Right lobe of liver (tissue), 6 donors: Measurements from ENCODE around the gene TMEM232. TPM values are rescaled to one million over a fixed set of nuclear protein-coding genes. Genes with fewer than 3 reads are reported as not detected.

Experiments
- ATAC-seq, 4 donors: fragments of 200-7000 bp; cut with Tn5 transposase; one replicate each; pipeline ENCODE4 v1.9.1; 2020; ENCODE audit warnings: mild to moderate bottlenecking in 4 of 4, moderate library complexity in 4 of 4
- DNase-seq, 3 donors: peaks; one replicate each; pipeline ENCODE4 v3.0.0-alpha.2; 2020
- H3K27ac ChIP-seq, 3 donors: fragments of 200-600 bp; one replicate each; pipeline ENCODE4 v1.8.0; 2022
- H3K27me3 ChIP-seq, 2 donors: fragments of 200-600 bp; one replicate each; pipeline ENCODE4 v1.8.0; 2022
- H3K36me3 ChIP-seq, 4 donors: fragments of 200-600 bp; sonication (generic) in 1 of 4; one replicate each; pipeline versions ENCODE4 v1.5.1 to v1.8.0; 2017 to 2022; ENCODE audit warnings: control low read depth in 1 of 4
- H3K4me1 ChIP-seq, 4 donors: fragments of 200-600 bp; sonication (generic) in 1 of 4; one replicate each; pipeline versions ENCODE4 v1.5.1 to v1.8.0; 2017 to 2022; ENCODE audit warnings: control low read depth in 1 of 4
- H3K4me3 ChIP-seq, 3 donors: fragments of 200-600 bp; one replicate each; pipeline ENCODE4 v1.8.0; 2022
- H3K9me3 ChIP-seq, 4 donors: fragments of 200-600 bp; sonication (generic) in 1 of 4; one replicate each; pipeline versions ENCODE4 v1.5.1 to v1.8.0; 2017 to 2022; ENCODE audit warnings: control low read depth in 1 of 4
- CTCF ChIP-seq, 4 donors: fragments of 200-600 bp in 3 of 4; fragments of 450-650 bp in 1 of 4; IDR thresholded peaks; one replicate each; pipeline versions ENCODE4 v1.5.1 to v1.8.0; 2016 to 2022; ENCODE audit warnings: antibody characterized with exemption in 4 of 4, mild to moderate bottlenecking in 2 of 4
- POLR2A ChIP-seq: fragments of 450-650 bp; IDR thresholded peaks from one replicate; pipeline ENCODE4 v1.6.1; 2017; ENCODE audit warnings: antibody characterized with exemption, mild to moderate bottlenecking
- WGBS: methylation state at CpG from one replicate; pipeline ENCODE4 v1.1.6; 2018; ENCODE audit warnings: low coverage, low lambda C conversion rate; ENCODE audit not compliant: insufficient coverage; ENCODE audit errors: missing lambda C conversion rate; 5-methylcytosine and 5-hydroxymethylcytosine counted together
- intact Hi-C, 2 donors: fragments of 100-400 bp; cut with DNase I; formaldehyde crosslinking; loops; one replicate each; pipeline versions ENCODE4 v1.11.2 to v1.14.1; 2022
- total RNA-seq, 6 experiments: library from RNA; depleted of rRNA in 2 of 6; stranded (reverse); fragments of >200 nt in 2 of 6; fragmentation: NEBNext Ultra II Directional in 3 of 6; extraction: Animal tissue kit (Norgen Biotek cat#: 25700) in 3 of 6; gene quantifications; one replicate each; pipeline versions ENCODE4 v1.1.0 to v1.2.4, GENCODE V29; 2016 to 2023
- donor health status: DM: no; HTN: yes; CAD: no.
- donor health status: DM: no; HTN: no; CAD: no.
- donor health status: DM: no; HTN: no; CAD: no.
- donor health status: DM: no; HTN: yes; CAD: no.
- donor health status: DM: no; HTN: yes; CAD: no.

Gene TMEM232
- total RNA-seq, 6 experiments from 2014 or later = 0.31 to 1.3 (median 0.68) TPM

- Histone ChIP-seq H3K4me1 (no peaks in the 10 kb centered on the region), H3K9me3 (no peaks in the 10 kb centered on the region), H3K36me3 (no peaks in the 10 kb centered on the region), H3K27me3 (no peaks in the 10 kb centered on the region), H3K27ac (no peak overlapping the region), H3K4me3 (no peak overlapping the region)
- no peak for DNase-seq
- 40% methylated on average over 2 of the region's 2 CpGs for WGBS
- TF ChIP-seq CTCF (IDR thresholded peaks at IDR 0.05) = no peak
- TF ChIP-seq POLR2A = no peak
- intact Hi-C loops = no loop called here
- no peak for ATAC-seq
These were observed 212.4 kb downstream of the TMEM232 start for GRCh38 chr5:110514030-110514429.

- TF ChIP-seq POLR2A (no peak), CTCF (IDR thresholded peaks at IDR 0.05) (no peak)
These were observed 214.2 kb downstream of the TMEM232 start for GRCh38 chr5:110512266-110512665.

GRCh38 chr5:110510146-110510545 is 216.3 kb downstream of the TMEM232 start:
- ATAC-seq = no peak
- H3K27me3 ChIP-seq = no peaks in the 10 kb centered on the region
- no peak overlapping the region for H3K4me3 ChIP-seq
- DNase-seq = no peak
- H3K4me1 ChIP-seq = no peaks in the 10 kb centered on the region
- TF ChIP-seq CTCF (IDR thresholded peaks at IDR 0.05) = no peak
- no peak for TF ChIP-seq POLR2A
- no peaks in the 10 kb centered on the region for H3K9me3 ChIP-seq
- intact Hi-C loops = no loop called here
- H3K36me3 ChIP-seq = no peaks in the 10 kb centered on the region
- H3K27ac ChIP-seq = no peak overlapping the region

More at GRCh38 chr5:110512266-110512665, 214.2 kb downstream of the TMEM232 start:
- WGBS = 78% methylated on average over 4 of the region's 4 CpGs
- Histone ChIP-seq H3K27me3 (no peaks in the 10 kb centered on the region), H3K27ac (no peak overlapping the region), H3K9me3 (no peaks in the 10 kb centered on the region), H3K4me3 (no peak overlapping the region), H3K4me1 (no peaks in the 10 kb centered on the region), H3K36me3 (no peaks in the 10 kb centered on the region)
- no peak for DNase-seq
- intact Hi-C loops = no loop called here
- ATAC-seq = no peak

- no peak for ATAC-seq
- H3K27ac ChIP-seq = no peak overlapping the region
- no peak overlapping the region for H3K4me3 ChIP-seq
- no peaks in the 10 kb centered on the region for H3K36me3 ChIP-seq
- TF ChIP-seq POLR2A (no peak), CTCF (IDR thresholded peaks at IDR 0.05) (no peak)
- DNase-seq = no peak
- WGBS = 44% methylated on average over 2 of the region's 2 CpGs
- no peaks in the 10 kb centered on the region for H3K27me3 ChIP-seq
- intact Hi-C loops = no loop called here
- H3K9me3 ChIP-seq = no peaks in the 10 kb centered on the region
- no peaks in the 10 kb centered on the region for H3K4me1 ChIP-seq
These were observed 218.5 kb downstream of the TMEM232 start for GRCh38 chr5:110507972-110508371.

- ATAC-seq (no peak), DNase-seq (no peak)
- Histone ChIP-seq H3K36me3 (no peaks in the 10 kb centered on the region), H3K27me3 (no peaks in the 10 kb centered on the region), H3K27ac (no peak overlapping the region), H3K4me3 (no peak overlapping the region), H3K4me1 (no peaks in the 10 kb centered on the region), H3K9me3 (no peaks in the 10 kb centered on the region)
- intact Hi-C loops = no loop called here
- no peak for TF ChIP-seq CTCF (IDR thresholded peaks at IDR 0.05)
- no peak for TF ChIP-seq POLR2A
These were observed 220.1 kb downstream of the TMEM232 start for GRCh38 chr5:110506378-110506777.
